AG20443 (cell line): Measurements from ENCODE around the gene SERPINI2.
A peak's percentile ranks its signal among the peaks of the same experiment; 100 is the strongest.
"Not testable (repeated sequence)": the region's sequence is repeated elsewhere in the genome, so short reads cannot be mapped to it uniquely, and the experiment has no call there.

Experiments
- DNase-seq: peaks from one replicate; pipeline ENCODE4 v3.0.0; 2012; ENCODE audit warnings: low spot score, mixed read lengths

The SERPINI2 gene

DNA sequence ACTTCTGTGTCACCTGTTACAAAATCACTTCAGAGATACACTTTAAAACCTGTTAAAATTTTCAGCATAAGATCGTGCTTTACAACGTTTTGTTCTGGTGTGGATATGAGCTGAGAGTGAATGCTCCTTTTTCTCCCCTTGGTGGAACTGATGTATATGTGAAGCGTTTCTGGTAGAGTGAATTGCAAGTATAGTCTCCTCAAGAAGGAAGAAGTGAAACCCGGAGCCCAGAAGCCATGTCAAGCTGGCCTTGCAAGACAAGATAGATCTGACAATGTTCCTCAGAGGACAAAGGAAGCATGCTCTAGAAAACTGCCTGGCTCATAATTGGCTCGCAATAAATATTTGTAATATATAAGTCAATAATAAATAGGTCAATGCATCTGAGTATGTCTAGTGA, 23.6 kb downstream of the SERPINI2 start:
- no peak for DNase-seq

DNA sequence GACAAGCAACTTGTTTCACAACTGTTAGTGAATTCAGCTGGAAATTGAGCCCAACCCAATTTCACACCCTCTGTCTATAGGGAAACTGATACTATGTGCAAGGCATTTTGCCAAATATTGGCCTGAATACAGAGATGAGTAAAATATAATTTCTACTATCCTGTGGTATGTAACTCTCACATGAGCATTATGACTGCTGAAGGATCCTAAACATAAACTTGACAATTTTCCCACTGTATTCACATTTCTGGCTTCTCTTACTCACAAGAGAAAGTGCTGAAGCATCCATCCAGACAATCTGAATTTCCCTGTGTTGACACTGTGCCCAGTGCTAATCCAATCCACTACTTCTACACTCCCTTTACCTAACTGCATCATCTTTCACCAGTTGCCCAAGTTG, 28.4 kb downstream of the SERPINI2 start:
- DNase-seq = no peak

DNA sequence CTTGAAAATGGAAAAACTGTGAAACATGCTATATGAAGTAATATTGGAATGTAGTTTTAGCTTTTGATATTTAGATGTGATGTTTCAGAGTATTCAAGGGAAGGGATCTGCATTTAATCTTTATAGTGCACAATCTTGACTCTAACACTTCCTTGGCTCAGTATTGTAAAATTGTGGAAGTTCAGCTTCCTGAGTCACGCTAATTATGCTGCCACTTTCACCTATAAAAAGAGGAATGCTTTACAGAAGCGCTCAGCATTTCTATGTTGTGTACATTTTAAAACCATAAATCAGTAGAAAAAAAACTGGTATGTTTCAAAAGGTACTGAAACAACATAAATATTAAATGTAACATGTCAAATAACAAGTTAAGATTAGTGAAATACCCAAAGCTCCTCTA, 32.6 kb downstream of the SERPINI2 start:
- DNase-seq = no peak

DNA sequence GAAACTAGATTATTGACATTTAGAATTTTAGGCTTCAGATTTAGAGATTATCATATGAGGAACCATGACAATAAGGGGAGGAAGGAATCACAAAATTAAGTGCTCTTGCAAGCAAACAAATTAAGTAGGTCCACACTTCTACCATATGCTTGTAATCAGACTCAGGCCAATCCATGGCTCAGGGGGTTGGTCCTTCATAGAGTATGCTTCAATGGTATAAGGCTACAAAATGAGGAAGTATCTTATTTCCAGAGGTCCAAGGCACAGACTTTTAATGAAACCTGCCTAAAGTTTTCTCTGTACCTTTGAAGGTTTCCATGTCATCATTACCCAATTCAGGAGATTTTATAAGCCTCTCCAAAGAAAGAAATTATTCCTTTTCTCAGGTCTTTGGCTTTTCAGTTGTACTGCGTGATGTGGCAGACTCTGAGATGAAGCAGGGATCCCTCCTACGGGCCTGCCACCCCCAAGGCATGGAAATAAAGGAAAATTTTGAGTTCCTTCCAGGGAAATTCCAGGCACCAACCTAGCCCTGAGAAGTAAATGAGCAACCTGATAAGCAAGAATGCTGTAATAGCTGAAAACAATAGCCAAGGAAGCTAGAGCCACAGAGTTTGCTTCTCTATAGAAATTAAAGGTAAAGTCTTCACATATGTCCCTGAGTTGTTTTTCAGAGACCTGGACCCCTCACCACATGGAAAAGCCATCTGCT, 36.3 kb downstream of the SERPINI2 start:
- DNase-seq = no peak

DNA sequence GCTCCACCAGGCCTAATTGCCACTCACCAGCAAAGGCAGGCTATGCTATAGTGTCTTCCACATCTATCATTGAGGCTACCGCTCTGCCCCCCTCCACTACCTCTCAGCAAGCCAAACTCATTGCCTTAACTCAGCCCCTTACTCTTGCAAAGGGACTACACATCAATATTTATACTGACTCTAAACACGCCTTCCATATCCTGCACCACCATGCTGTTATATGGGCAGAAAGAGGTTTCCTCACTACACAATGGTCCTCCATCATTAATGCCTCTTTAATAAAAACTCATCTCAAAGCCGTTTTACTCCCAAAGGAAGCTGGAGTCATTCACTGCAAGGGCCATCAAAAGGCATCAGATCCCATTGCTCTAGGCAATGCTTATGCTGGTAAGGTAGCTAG, 46.9 kb downstream of the SERPINI2 start:
- DNase-seq = not testable (repeated sequence)

DNA sequence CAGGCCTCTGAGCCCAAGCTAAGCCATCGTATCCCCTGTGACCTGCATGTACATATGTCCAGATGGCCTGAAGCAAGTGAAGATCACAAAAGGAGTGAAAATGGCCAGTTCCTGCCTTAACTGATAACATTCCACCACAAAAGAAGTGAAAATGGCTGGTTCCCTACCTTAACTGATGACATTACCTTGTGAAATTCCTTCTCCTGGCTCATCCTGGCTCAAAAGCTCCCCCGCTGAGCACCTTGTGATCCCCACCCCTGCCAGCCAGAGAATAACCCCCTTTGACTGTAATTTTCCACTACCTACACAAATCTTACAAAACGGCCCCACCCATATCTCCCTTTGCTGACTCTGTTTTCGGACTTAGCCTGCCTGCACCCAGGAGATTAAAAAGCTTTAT, 51.4 kb downstream of the SERPINI2 start:
- DNase-seq = not testable (repeated sequence)

DNA sequence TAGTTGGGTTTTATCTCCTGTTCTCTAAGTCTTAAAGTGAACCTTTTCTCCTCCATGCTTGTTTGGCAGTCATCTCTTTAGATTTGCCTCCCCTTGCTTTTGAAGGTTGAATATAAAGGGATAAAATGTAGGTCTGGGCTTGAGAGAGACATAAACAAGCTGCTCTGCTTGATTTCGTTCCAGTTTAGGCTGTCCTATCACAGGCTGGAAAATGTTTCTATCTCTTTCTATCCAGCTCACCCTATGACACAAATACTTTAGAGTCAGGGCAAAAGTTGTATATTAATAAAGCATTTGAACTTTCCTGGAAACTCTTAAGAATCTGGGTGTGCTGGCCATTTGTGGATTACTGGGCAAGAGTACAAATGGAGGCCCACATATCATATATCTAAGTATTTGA, 64.2 kb downstream of the SERPINI2 start:
- DNase-seq = no peak

DNA sequence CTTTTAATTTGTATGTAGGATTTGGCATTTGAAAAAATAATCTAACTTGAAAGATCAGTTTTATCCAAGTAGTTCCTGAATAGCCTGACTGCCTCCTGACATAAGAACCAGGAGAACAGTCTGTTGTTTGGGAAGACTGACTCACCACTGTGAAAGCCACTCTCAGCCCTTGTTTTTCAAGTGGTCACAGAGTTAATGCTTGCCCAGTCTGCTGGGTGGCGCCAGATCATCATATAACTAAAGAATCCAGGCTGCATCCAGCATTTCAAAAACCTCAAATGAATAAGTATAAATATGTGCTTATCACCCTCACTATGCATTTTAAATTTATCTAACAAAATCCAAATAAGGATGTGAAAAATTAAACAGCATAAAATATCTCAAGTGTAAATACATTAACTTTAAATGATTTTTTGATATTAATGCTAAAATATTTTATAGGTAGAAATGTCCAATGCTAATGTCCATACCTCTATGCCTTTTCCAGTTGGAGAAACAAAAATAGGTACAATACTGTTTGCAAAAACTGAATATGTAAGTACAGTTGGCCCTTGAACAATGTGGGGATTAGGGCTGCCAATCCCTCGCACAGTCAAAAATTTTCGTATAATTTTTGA, 66.9 kb downstream of the SERPINI2 start:
- peak; percentile 44 for DNase-seq

DNA sequence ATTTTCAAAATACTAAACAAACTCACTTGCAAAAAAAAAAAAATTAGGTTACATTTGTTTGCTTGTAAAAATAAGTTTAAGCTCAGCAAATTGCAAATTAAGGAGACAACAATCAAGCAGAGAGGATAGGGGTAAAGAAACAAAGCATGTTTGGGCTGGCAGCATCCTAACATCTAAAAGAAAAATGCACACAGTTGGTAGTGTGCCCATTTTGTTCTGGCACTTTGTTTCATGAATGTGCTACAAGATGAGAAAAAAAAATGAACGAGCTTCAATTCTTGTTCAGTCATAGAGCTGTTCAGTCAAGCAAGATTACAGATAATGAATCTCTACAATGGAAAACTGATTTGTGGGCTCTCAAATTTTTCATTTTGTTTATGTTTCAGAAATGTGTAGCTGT, 76.0 kb downstream of the SERPINI2 start:
- DNase-seq = no peak

DNA sequence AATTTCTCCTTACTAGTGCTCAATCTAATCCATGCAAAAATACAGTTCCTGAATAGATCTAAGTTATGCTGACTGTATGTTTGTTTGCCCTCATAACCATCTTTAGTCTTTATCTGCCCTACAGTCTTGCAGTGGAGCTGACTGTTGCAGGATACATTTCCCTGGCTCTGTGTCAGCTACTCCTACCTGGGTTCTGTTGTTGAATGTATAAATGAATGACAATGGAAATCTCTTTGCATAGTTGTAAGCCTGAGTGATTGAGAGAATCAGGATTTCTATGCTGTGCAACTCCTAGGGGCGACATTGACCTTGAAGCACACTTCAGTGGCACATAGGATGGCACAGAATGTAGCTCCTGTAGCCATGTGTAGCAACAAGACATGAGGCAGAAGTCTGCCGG, 77.8 kb downstream of the SERPINI2 start:
- DNase-seq = no peak

DNA sequence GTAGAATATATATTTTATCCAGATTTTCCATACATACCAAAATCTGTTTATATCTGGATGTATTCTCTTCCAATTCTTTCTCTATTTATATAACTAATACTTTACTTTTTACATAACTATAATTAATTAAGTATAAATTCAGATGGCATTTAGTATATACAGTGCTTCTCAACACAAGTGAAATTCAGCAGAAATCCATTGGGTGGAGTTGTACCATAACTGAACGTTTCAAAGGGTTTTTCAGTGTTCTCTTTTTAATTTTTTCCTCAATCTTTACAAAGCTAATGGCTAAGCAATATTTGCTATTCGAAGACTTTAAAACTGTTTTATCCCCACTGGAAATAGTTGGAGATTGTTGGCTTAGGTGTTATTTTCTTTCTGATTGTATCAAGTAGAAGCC, 79.8 kb downstream of the SERPINI2 start:
- no peak for DNase-seq
